HG02798 (cell line): Measurements from ENCODE around the gene TSPAN9.

ENCODE experiments used
- ATAC-seq: cut with Tn5 transposase; IDR thresholded peaks from one replicate; pipeline ENCODE4 v1.9.1; 2021; ENCODE audit warnings: mild to moderate bottlenecking; ENCODE audit not compliant: unreplicated experiment, poor library complexity

Gene TSPAN9

GRCh38 chr12:3136641-3137267 is 59.6 kb downstream of the TSPAN9 start:
- ATAC-seq: no peak

DNA sequence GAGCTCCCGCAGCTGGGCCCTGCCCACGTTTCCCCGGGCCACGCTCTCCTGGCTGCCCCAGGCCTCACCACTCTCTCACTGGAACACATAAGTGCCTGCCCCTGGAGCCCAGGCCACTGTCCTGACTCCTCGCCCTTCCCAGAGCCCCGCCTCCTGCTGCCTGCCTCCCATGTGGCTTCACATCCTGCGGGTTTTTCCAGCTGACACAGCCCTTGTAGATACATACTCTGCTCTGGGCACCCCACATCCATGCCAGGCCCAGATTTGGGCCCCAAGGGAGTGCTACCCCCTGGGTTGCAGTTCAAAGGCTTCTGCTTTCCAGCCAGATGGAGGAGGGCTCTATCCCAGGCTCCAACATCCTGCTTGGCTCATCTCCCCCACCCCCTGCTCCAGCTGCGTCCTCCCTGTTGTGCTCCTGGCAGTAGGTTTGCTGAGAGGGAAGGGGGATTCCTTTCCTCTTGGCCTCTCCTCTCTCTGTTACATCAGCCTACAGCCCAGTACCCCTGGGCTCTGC is 60.1 kb downstream of the TSPAN9 start:
- no peak for ATAC-seq

DNA sequence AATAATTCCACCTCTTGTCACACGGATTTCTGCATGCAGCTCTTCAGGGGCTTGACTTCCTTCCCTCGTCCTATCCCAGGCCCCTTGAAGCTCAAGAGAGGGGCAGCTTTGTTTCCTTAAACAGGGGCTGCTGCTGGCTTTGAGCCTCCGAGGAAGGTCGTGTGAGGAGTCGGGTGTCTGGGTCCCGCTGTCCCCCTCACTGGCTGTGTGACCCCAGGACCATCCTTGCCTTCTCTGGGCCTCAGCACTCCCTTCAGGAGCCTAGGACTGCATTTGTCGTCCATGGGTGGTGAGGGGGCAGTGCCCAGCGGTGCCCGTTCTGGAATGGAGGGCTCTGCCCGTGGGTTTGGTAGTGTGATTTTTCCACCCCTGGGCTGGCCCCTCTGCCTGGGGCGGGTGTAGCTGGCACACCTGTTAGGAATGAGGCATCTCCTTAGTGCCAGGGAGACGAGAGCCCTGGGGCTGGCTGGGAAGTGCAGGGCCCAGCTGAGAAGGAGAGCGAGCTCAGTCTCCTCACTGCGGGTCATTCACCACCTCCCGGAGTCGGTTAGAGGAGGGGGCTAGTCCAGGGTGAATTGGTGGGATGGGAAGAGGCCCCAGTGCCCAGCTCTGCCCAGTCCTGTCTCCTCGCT is 60.8 kb downstream of the TSPAN9 start:
- no peak for ATAC-seq

DNA sequence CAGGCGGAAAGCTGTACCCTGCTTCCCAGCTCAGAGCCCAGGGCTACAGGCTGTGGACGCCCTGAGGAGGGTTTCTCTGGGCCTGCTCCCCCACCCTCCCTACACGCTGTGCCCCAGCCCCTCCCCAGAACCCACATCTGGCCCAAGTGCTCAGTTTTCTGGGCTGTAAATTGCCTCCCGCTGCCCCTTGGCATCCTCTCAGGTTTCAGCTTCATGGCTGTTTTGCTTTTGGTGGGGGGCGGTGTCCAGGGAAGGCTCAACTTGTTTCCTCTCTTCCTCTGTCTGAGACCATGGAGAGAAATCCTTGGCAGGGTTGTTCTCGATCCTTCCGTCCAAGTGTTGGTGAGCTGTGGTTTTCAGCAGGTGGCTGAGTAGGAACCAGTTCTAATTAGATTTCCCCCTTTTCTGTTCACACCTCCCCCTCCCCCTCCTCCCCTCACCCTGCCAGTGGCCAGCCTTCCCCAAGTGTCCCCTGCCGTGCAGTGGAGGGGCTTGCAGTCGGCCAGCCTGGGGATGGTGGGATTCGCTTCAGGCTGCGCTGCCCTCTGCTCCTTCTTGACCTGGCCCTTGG is 61.8 kb downstream of the TSPAN9 start:
- no peak for ATAC-seq

DNA sequence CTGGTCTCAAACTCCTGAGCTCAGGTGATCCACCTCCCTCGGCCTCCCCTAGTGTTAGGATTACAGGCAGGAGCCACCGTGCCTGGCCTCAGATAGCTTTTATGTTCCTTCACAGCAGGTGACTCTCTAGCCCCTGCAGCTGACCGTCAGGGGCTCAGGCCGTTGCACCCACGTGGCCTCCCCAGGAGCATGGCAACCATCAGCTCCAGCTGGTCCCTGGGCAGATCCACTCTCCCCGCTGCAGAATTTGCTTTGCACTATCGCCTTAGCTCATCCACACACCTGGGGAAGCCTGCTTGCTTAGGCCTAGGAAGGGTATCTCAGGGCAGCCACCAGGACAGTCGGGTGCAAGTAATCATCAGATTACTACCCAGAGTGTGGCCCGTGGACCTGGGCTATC is 62.6 kb downstream of the TSPAN9 start:
- no peak for ATAC-seq

GRCh38 chr12:3140284-3140683 is 63.1 kb downstream of the TSPAN9 start:
- ATAC-seq: no peak

DNA sequence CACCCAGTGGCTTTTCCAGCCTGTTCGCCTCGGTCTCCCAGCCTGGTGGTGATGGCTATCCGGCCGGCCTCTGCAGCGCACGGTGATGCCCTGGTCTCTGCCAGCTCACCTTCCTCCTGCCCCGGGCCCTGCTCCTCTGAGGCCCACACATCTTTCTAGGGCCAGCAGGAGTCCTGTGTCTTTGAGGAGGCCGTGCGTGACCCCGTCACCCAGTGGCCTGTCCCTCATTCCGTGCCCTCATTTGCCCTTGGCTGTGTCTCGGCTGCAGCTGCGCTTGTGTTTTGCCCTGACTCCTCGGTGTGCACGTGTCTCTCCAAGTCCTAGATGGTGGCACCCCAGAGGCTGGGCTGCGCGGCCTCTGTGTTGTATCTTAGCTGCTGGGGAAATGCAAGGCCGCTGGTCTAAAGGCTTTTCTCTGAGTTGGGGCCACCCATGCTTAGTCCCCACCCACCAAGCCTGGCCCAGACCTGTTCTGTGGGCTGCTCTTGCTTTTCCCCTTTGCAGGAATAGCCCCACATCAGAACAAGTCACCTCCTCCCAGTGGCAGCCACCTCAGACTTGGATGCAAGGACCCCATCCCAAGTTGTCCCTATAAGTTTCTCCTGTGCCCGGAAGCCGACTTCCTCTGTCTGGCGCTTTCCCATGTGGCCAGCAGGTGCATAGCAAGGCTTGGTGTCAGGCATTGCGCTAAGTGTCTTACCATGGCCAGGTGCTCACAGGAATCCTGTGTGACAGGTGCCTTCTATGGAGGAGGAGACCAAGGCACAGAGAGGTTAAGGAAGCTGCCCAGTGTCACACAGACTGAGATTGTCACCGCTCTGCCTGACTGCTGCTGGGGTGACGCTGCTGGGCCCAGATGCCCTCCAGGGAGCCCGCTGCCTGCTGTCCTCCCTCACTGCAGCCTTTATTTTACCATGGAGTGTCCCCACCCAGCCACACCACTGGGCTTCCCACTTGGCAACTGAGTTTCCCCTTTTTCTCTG is 64.5 kb downstream of the TSPAN9 start:
- no peak for ATAC-seq

- ATAC-seq: no peak
Observed at GRCh38 chr12:3142386-3142785, 65.2 kb downstream of the TSPAN9 start.

DNA sequence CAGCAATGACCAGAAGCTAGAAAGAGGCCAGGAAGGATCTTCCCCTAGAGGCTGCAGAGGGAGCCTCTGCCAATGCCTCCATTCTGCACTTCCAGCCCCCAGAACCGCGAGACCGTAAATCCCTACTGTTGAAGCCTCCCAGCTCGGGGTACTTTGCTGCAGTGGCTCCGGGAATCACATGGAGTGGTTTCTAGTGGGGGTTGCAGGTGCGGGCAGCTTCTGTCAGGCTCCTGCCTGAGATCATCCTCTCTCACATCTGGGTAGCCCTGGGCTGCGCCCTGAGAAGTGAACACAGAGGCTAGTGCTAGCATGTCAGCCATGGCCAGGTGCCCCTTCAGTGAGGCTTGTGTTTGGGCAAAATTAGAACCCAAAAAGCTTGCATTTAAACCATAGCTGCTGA is 67.3 kb downstream of the TSPAN9 start:
- ATAC-seq: no peak

DNA sequence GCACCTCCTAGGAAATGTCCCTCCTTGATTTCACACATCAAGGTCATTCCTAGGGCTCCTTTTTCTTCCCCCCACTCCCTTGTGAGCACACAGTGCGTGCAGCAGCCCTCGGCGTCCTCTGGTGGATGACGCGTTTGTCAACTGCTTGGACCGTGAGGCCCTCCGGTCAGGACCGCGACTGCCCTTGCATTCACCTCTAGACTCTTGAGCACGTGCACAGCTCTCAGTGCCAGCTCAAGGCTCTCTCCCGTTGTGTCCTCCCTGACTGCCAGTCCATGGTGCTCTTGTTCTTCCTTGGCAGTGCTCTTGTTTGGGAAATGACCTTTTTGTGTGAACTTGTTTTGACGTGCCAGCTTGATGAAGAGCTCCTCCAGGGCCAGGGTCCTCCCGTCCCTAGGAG is 67.9 kb downstream of the TSPAN9 start:
- ATAC-seq: no peak

- no peak for ATAC-seq
Observed at GRCh38 chr12:3145546-3146310, 68.5 kb downstream of the TSPAN9 start.

- no peak for ATAC-seq
Observed at GRCh38 chr12:3147260-3147659, 70.1 kb downstream of the TSPAN9 start.

DNA sequence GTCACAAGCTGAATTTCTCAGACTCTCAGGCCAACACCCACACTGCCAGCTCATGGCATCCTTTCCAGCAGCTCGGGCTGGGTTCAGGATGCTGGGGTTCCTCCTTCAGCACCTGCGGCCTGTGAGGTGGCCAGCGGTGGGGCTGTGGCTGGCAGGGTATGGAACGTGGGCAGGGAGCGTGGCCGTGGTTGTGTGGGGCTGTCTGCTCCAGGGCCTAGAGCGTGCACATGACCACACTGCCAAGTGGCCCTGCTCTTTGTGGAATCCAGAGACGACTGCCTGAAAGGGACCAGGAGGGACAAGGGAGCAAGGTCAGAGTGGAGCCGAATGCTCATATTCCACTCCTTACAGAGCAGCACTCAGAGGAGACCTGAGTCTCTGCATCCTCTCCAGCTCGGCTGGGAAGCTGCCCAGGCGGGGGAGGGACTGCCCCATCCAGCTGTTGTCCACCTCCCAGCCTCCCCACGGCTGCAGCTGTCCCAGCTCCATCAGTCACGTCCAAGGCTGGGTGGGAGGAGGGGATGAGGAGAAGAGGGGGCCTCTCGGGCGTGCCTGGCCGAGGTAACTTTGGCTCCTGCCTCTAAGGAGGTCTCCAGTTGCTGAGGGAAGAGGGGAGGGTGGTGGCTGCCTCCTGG is 71.3 kb downstream of the TSPAN9 start:
- no peak for ATAC-seq

DNA sequence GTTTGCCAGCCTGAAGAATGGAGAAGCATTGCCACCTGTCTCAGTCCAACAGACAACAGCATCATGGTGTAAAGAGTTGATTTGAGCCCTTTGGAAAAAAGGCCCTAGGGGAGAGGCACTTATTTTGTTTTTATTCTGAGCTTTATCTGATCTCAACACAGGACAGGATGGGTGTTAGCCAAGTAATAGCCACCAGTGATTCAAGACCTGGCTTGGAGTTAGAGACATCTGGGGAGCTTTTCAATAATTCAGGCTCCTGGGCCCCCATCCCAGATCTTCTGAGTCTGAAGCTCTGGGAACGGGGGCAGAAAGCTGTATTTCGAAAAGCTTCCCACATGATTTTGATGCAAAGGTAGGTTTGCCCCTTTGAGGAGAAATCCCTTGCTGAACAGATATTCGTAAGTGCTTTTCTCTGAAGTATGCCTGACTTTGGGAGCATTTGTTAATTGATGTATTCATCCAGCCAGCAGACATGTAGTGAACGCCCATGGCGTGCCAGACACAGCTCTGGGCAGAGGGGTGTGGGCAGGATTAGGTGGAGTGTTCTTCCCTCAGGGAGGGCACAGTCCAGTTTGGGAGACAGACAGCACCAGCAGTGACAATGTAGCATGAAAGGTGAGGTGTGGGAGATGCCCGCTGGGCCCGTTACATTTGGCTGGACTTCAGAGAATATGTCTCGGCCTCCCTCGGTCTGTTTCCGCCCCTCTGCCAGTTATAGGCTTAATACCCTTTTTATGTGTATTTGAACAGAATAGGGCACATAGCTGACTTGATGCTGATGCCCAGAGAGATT is 72.5 kb downstream of the TSPAN9 start:
- no peak for ATAC-seq

DNA sequence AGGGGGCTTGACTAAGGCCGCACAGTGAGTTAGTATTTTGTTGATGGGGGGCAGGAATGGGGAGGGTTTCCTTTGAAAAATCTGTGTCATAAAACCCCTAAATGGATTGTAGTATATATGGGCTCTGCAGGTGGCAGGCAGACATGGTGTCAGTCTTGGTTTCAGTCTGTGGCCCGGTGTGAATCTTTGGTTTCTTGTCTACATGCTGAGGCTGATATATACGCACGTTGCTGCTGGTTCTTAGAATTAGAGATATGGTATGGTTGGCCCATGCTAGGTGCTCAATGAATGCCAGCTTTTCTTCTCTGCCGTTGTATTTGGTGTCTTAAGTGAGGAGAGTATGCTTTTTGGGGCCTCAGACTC is 73.1 kb downstream of the TSPAN9 start:
- no peak for ATAC-seq

GRCh38 chr12:3150931-3151835 is 74.0 kb downstream of the TSPAN9 start:
- no peak for ATAC-seq

DNA sequence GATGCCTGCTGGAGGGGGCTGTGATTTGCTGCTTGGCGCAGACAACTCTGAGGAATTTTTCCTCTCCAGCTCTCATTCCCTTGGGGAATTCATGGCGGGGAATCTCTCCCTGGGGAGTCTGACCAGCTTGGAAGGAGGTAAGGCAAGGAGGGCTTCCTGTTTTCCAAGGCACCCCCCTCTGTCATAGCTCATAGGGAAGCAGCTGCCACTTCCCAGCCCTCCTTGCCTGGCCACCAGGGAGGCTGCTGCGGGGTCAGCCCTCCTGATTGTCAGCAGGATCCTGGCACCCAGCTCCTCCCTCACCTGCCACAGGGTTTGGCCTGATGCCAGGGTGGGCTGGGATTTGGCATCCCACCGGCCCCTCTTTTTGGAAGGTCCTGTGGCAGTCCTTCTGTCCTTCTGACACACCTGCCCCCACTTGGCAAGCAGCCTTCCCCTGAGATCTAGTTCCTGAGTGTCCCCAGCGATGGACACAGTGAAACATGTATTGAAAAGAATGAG is 74.9 kb downstream of the TSPAN9 start:
- ATAC-seq: no peak

GRCh38 chr12:3152892-3153291 is 75.7 kb downstream of the TSPAN9 start:
- no peak for ATAC-seq
